ENCODE results near the gene MLLT6. TPM values are rescaled to one million over a fixed set of nuclear protein-coding genes. Genes with fewer than 3 reads are reported as not detected.

Gene MLLT6
- polyA plus RNA-seq, 2 of the 4 experiments (the other 2 are of a cell fraction), result 28.3 to 28.9 TPM

- no peak overlapping the region for H3K27ac ChIP-seq
- ChIA-PET POLR2A (no interaction called here), CTCF (interaction anchor here (0.6 to 5.7 kb wide), 6 partner anchors 8 to 1023 kb away, joined by 3 to 64 read pairs (median 6); no protein-coding TSS in a partner anchor)
- H3K4me3 ChIP-seq, result no peak overlapping the region
- H3K9me3 ChIP-seq, result no peaks in the 10 kb centered on the region
- ATAC-seq, result no peak
- FAIRE-seq, result no peak
- H3K4me2 ChIP-seq, result no peak overlapping the region
- no peak for DNase-seq (ENCODE audit: low read depth in 1 of 2, low spot score in 1 of 2)
- no peak for TF ChIP-seq POLR2AphosphoS2 (conservative IDR thresholded peaks at IDR 0.05; ENCODE audit: low read length)
- no peak for TF ChIP-seq TP53 (CRISPR knock-in tag; IDR thresholded peaks at IDR 0.05)
- TF ChIP-seq ELK1 (IDR thresholded peaks at IDR 0.05; ENCODE audit: low read depth, low read length), result no peak
- no peak for TF ChIP-seq JUN (IDR thresholded peaks at IDR 0.05)
- TF ChIP-seq RCOR1 (IDR thresholded peaks at IDR 0.05; ENCODE audit: low read depth, low read length), result no peak
- TF ChIP-seq CEBPB (IDR thresholded peaks at IDR 0.05), result no peak
- TF ChIP-seq ZNF302 (CRISPR knock-in tag; IDR thresholded peaks at IDR 0.05), result no peak
- TF ChIP-seq HOXB13 (CRISPR knock-in tag; IDR thresholded peaks at IDR 0.05; ENCODE audit: low read depth), result no peak
- no peak for TF ChIP-seq NR3C1 (IDR thresholded peaks at IDR 0.05)
- TF ChIP-seq HOXA7 (CRISPR knock-in tag; IDR thresholded peaks at IDR 0.05), result no peak
- no peak for TF ChIP-seq EHMT2 (IDR thresholded peaks at IDR 0.05; ENCODE audit: low read depth)
- no peak for TF ChIP-seq ESRRA (IDR thresholded peaks at IDR 0.05; ENCODE audit: borderline replicate concordance, low read length)
- H3K4me1 ChIP-seq, result peaks cover 31% of the 10 kb centered on the region
- WGBS (ENCODE audit: missing lambda C conversion rate), result 94% methylated on average over 21 of the region's 21 CpGs
Measured at GRCh38 chr17:38707678-38708351, 2.7 kb downstream of the MLLT6 start.

- 88% methylated on average over 17 of the region's 18 CpGs for WGBS (ENCODE audit: missing lambda C conversion rate)
- FAIRE-seq, result no peak
Measured at GRCh38 chr17:38709104-38709820, 4.2 kb downstream of the MLLT6 start.

More at GRCh38 chr17:38709104-38709820, 4.2 kb downstream of the MLLT6 start:
- ATAC-seq (no peak), DNase-seq (ENCODE audit: low read depth in 1 of 2, low spot score in 1 of 2) (no peak)
- no peak for TF ChIP-seq POLR2A (IDR thresholded peaks at IDR 0.05; ENCODE audit: low read length)
- no peak for TF ChIP-seq SMC3 (IDR thresholded peaks at IDR 0.05)
- no peak for TF ChIP-seq PHF8 (IDR thresholded peaks at IDR 0.05; ENCODE audit: borderline replicate concordance, low read depth)
- TF ChIP-seq GATA3 (IDR thresholded peaks at IDR 0.05; ENCODE audit: borderline replicate concordance), result no peak
- TF ChIP-seq BCL3 (IDR thresholded peaks at IDR 0.05), result no peak
- TF ChIP-seq NPAS2 (CRISPR knock-in tag; IDR thresholded peaks at IDR 0.05; ENCODE audit: borderline replicate concordance), result no peak
- TF ChIP-seq MAFK (IDR thresholded peaks at IDR 0.05; ENCODE audit: partially characterized antibody), result no peak
- TF ChIP-seq E2F6 (IDR thresholded peaks at IDR 0.05; ENCODE audit: borderline replicate concordance, low read depth), result no peak
- no peak for TF ChIP-seq HMGXB4 (CRISPR knock-in tag; IDR thresholded peaks at IDR 0.05; ENCODE audit: borderline replicate concordance)
- TF ChIP-seq CHD2 (IDR thresholded peaks at IDR 0.05; ENCODE audit: low read length, partially characterized antibody), result no peak
- no peak for TF ChIP-seq ELK1 (IDR thresholded peaks at IDR 0.05; ENCODE audit: low read depth, low read length)
- TF ChIP-seq JUN (IDR thresholded peaks at IDR 0.05), result no peak
- TF ChIP-seq RFX5 (IDR thresholded peaks at IDR 0.05), result no peak
- Histone ChIP-seq H3K4me2 (no peak overlapping the region), H3K4me3 (no peak overlapping the region), H3K4me1 (peaks cover 18% of the 10 kb centered on the region), H3K9me3 (no peaks in the 10 kb centered on the region), H3K27ac (no peak overlapping the region)
- ChIA-PET CTCF (interaction anchor here (0.7 to 5.7 kb wide), 12 partner anchors 9 to 290 kb away, joined by 3 to 64 read pairs (median 5); no protein-coding TSS in a partner anchor), POLR2A (no interaction called here)

All from A549 (cell line).